Naive thymus-derived CD4-positive, alpha-beta T cell (primary cell): Measurements from ENCODE around the gene METTL26. TPM values are rescaled to one million over a fixed set of nuclear protein-coding genes. Genes with fewer than 3 reads are reported as not detected.

Experiments used
- ATAC-seq: fragments of 150-1000 bp; cut with Tn5 transposase; 2 replicates; pipeline ENCODE4 v1.10.0; 2021; ENCODE audit warnings: mild to moderate bottlenecking, moderate library complexity
- CTCF ChIA-PET: fragments of 350-600 bp; sonication (Branson Sonifier 250); formaldehyde crosslinking; loops from one replicate; lab custom pipeline; 2021; ENCODE audit warnings: antibody characterized with exemption; lab: Charles Lee
- POLR2A ChIA-PET: fragments of 350-600 bp; sonication (Branson Sonifier 250); formaldehyde crosslinking; loops from one replicate; lab custom pipeline; 2021; ENCODE audit warnings: antibody characterized with exemption, inconsistent platforms; lab: Charles Lee
- DNase-seq, 9 donors: peaks; one replicate each; pipeline versions ENCODE4 v3.0.0 to v3.0.0-alpha.2; 2020 to 2022; ENCODE audit warnings: mixed read lengths in 1 of 9
- H3K27ac ChIP-seq: one replicate; pipeline ENCODE4 v1.7.0; 2013; ENCODE audit warnings: mild to moderate bottlenecking, low read depth, low read length, moderate library complexity
- H3K27me3 ChIP-seq, 2 donors: one replicate each; pipeline ENCODE4 v1.7.0; 2013; ENCODE audit warnings: low read length in 2 of 2, mild to moderate bottlenecking in 2 of 2, moderate library complexity in 2 of 2; ENCODE audit not compliant: control insufficient read depth in 2 of 2, insufficient read depth in 2 of 2
- H3K36me3 ChIP-seq, 3 experiments: 1 replicate in 2 of 3; 2 replicates in 1 of 3; pipeline ENCODE4 v1.7.0; 2013; ENCODE audit warnings: low read length in 3 of 3, mild to moderate bottlenecking in 3 of 3, moderate library complexity in 1 of 3; ENCODE audit not compliant: insufficient read depth in 3 of 3, control insufficient read depth in 2 of 3
- H3K4me1 ChIP-seq, 2 donors: one replicate each; pipeline ENCODE4 v1.7.0; 2013; ENCODE audit warnings: low read length in 2 of 2, mild to moderate bottlenecking in 2 of 2, moderate library complexity in 1 of 2; ENCODE audit not compliant: control insufficient read depth in 2 of 2, insufficient read depth in 2 of 2
- H3K4me3 ChIP-seq: 2 replicates; pipeline ENCODE4 v1.7.0; 2013; ENCODE audit warnings: mild to moderate bottlenecking, low read length
- H3K9me3 ChIP-seq, 3 experiments: 1 replicate in 2 of 3; 2 replicates in 1 of 3; pipeline ENCODE4 v1.7.0; 2013; ENCODE audit warnings: low read length in 3 of 3; ENCODE audit not compliant: control insufficient read depth in 2 of 3
- H3K27ac Mint-ChIP-seq, 9 donors: one replicate each; pipeline ENCODE4 v1.8.0; 2020 to 2022; ENCODE audit warnings: mixed read lengths in 9 of 9, mild to moderate bottlenecking in 8 of 9, moderate library complexity in 5 of 9, inconsistent platforms in 2 of 9
- H3K27me3 Mint-ChIP-seq, 5 donors: one replicate each; pipeline ENCODE4 v1.8.0; 2021 to 2022; ENCODE audit warnings: mixed read lengths in 5 of 5, mild to moderate bottlenecking in 1 of 5
- H3K36me3 Mint-ChIP-seq, 5 donors: one replicate each; pipeline ENCODE4 v1.8.0; 2020 to 2022; ENCODE audit warnings: mixed read lengths in 5 of 5, mild to moderate bottlenecking in 3 of 5, inconsistent platforms in 1 of 5
- H3K4me1 Mint-ChIP-seq, 7 donors: one replicate each; pipeline ENCODE4 v1.8.0; 2020 to 2022; ENCODE audit warnings: mixed read lengths in 7 of 7, mild to moderate bottlenecking in 3 of 7, inconsistent platforms in 1 of 7
- H3K4me3 Mint-ChIP-seq, 10 donors: one replicate each; pipeline ENCODE4 v1.8.0; 2020 to 2022; ENCODE audit warnings: mild to moderate bottlenecking in 10 of 10, mixed read lengths in 10 of 10, moderate library complexity in 6 of 10, inconsistent platforms in 2 of 10
- H3K9me3 Mint-ChIP-seq, 11 donors: one replicate each; pipeline ENCODE4 v1.8.0; 2020 to 2022; ENCODE audit warnings: mixed read lengths in 11 of 11, mild to moderate bottlenecking in 4 of 11, inconsistent platforms in 1 of 11, moderate library complexity in 1 of 11
- intact Hi-C, 2 donors: fragments of 100-400 bp; cut with micrococcal nuclease; formaldehyde crosslinking; loops; one replicate each; pipeline ENCODE4 v1.15.1; 2023
- polyA plus RNA-seq, 2 donors: library from polyadenylated mRNA; unstranded; fragments of 300-500 nt; fragmentation: Illumina TruSeq; gene quantifications; one replicate each; pipeline ENCODE4 v1.2.3, GENCODE V29; 2021
- total RNA-seq, 6 experiments: library from RNA in 5 of 6; stranded (reverse) in 5 of 6; gene quantifications; 1 replicate in 5 of 6; 2 replicates in 1 of 6; pipeline ENCODE4 v1.2.3 and lab custom pipeline; 2021 to 2026

METTL26 gene
- total and polyA plus RNA-seq, 7 experiments from 2014 or later, result 41.7 to 97.5 (median 70.7) TPM

GRCh38 chr16:667780-668518 lies 31.8 kb upstream of the METTL26 start, which contains the start of gene RHOT2:
Gene RHOT2 (plus strand): TSS chr16:668132. CDS start chr16:668200, 68 bp downstream.
- ATAC-seq, result peak; percentile 99
- peaks cover 9 to 12% of the 10 kb centered on the region in 2 donors for H3K4me1 ChIP-seq
- peaks cover 0 to 10% (median 6%) of the 10 kb centered on the region in 7 donors for H3K4me1 Mint-ChIP-seq
- intact Hi-C loops, result loop anchor here (1.0 to 2.0 kb wide), 7 partner anchors 11 to 32 kb away; partner anchors contain the start of genes JMJD8 (in 2 of the 2), METTL26 (in 2 of the 2), WDR24 (in 1 of the 2) and WDR90 (in 1 of the 2)
- DNase-seq, result peak; percentile 73 to 99 (median 87)
- H3K36me3 ChIP-seq, result peaks cover 0 to 40% (median 3%) of the 10 kb centered on the region in 3 experiments
- no peaks in the 10 kb centered on the region for H3K9me3 ChIP-seq
- peak within 1 kb of the TSS; percentile 71 to 84 (median 80) for H3K4me3 Mint-ChIP-seq
- no peaks in the 10 kb centered on the region for H3K27me3 ChIP-seq
- ChIA-PET CTCF (interaction anchor here (0.6 to 1.3 kb wide), 4 partner anchors 11 to 30 kb away, joined by 3 to 4 read pairs (median 4); partner anchors contain the start of gene JMJD8), POLR2A (interaction anchor here (0.6 to 5.3 kb wide), 12 partner anchors 9 to 144 kb away, joined by 3 to 33 read pairs (median 6); partner anchors contain the start of genes JMJD8, METTL26, STUB1 and WDR24)
- H3K4me3 ChIP-seq, result peak within 1 kb of the TSS; percentile 42
- H3K27ac Mint-ChIP-seq, result peak within 1 kb of the TSS in 8 of 9 donors; percentile 61 to 93 (median 86)
- no peaks in the 10 kb centered on the region for H3K9me3 Mint-ChIP-seq
- peak within 1 kb of the TSS; percentile 75 for H3K27ac ChIP-seq
- no peaks in the 10 kb centered on the region for H3K27me3 Mint-ChIP-seq
- peaks cover 0 to 7% (median 3%) of the 10 kb centered on the region in 5 donors for H3K36me3 Mint-ChIP-seq

- peaks cover 0 to 5% (median 3%) of the 10 kb centered on the region in 5 donors for H3K36me3 Mint-ChIP-seq
- H3K9me3 ChIP-seq, result no peaks in the 10 kb centered on the region
- H3K27ac Mint-ChIP-seq, result peak overlapping the region in 7 of 9 donors; percentile 61 to 93 (median 86)
- H3K4me3 ChIP-seq, result peak overlapping the region; percentile 42
- H3K4me1 Mint-ChIP-seq, result peaks cover 0 to 10% (median 6%) of the 10 kb centered on the region in 7 donors
- peak overlapping the region; percentile 75 for H3K27ac ChIP-seq
- DNase-seq (no peak), ATAC-seq (no peak)
- CTCF ChIA-PET, result interaction anchor here (0.6 to 1.3 kb wide), 4 partner anchors 12 to 29 kb away, joined by 3 to 4 read pairs (median 4); partner anchors contain the start of gene JMJD8
- POLR2A ChIA-PET, result interaction anchor here (0.7 to 5.3 kb wide), 10 partner anchors 9 to 98 kb away, joined by 3 to 33 read pairs (median 7); partner anchors contain the start of genes JMJD8, METTL26, STUB1 and WDR24
- peaks cover 9 to 12% of the 10 kb centered on the region in 2 donors for H3K4me1 ChIP-seq
- no peaks in the 10 kb centered on the region for H3K9me3 Mint-ChIP-seq
- intact Hi-C loops, result no loop called here
- H3K4me3 Mint-ChIP-seq, result peak overlapping the region; percentile 68 to 84 (median 78)
- H3K36me3 ChIP-seq, result peaks cover 0 to 33% (median 3%) of the 10 kb centered on the region in 3 experiments
- no peaks in the 10 kb centered on the region for H3K27me3 Mint-ChIP-seq
- no peaks in the 10 kb centered on the region for H3K27me3 ChIP-seq
Measured at GRCh38 chr16:667113-667779, 31.1 kb upstream of the METTL26 start.

GRCh38 chr16:666572-666971 lies 30.5 kb upstream of the METTL26 start:
- H3K36me3 ChIP-seq, result peaks cover 0 to 26% (median 3%) of the 10 kb centered on the region in 3 experiments
- no peaks in the 10 kb centered on the region for H3K27me3 Mint-ChIP-seq
- CTCF ChIA-PET, result interaction anchor here (1.2 kb wide), 1 partner anchor 18 kb away, joined by 4 read pairs; the partner anchor contains the start of gene JMJD8
- ATAC-seq, result no peak
- no peaks in the 10 kb centered on the region for H3K9me3 Mint-ChIP-seq
- peaks cover 9 to 13% of the 10 kb centered on the region in 2 donors for H3K4me1 ChIP-seq
- intact Hi-C loops, result no loop called here
- peak overlapping the region in 2 of 10 donors; percentile 78 to 81 for H3K4me3 Mint-ChIP-seq
- no peaks in the 10 kb centered on the region for H3K9me3 ChIP-seq
- peaks cover 0 to 5% (median 3%) of the 10 kb centered on the region in 5 donors for H3K36me3 Mint-ChIP-seq
- no peaks in the 10 kb centered on the region for H3K27me3 ChIP-seq
- no peak overlapping the region for H3K27ac Mint-ChIP-seq
- H3K4me3 ChIP-seq, result no peak overlapping the region
- H3K27ac ChIP-seq, result no peak overlapping the region
- no peak for DNase-seq
- H3K4me1 Mint-ChIP-seq, result peaks cover 0 to 10% (median 7%) of the 10 kb centered on the region in 7 donors
- POLR2A ChIA-PET, result interaction anchor here (1.1 to 3.5 kb wide), 4 partner anchors 12 to 29 kb away, joined by 3 to 18 read pairs (median 9); no protein-coding TSS in a partner anchor

- Histone ChIP-seq H3K36me3 (no peaks in the 10 kb centered on the region), H3K27ac (no peak overlapping the region), H3K4me3 (no peak overlapping the region), H3K9me3 (no peaks in the 10 kb centered on the region), H3K4me1 (peaks cover 8 to 19% of the 10 kb centered on the region in 2 donors), H3K27me3 (no peaks in the 10 kb centered on the region)
- Mint-ChIP-seq H3K27me3 (no peaks in the 10 kb centered on the region), H3K4me1 (peaks cover 0 to 13% (median 6%) of the 10 kb centered on the region in 7 donors), H3K4me3 (no peak overlapping the region), H3K36me3 (no peaks in the 10 kb centered on the region), H3K27ac (peak overlapping the region in 1 of 9 donors; percentile 25), H3K9me3 (no peaks in the 10 kb centered on the region)
- intact Hi-C loops, result no loop called here
- no peak for DNase-seq
- ChIA-PET CTCF (no interaction called here), POLR2A (interaction anchor here (0.7 kb wide), 1 partner anchor 23 kb away, joined by 3 read pairs; no protein-coding TSS in a partner anchor)
- no peak for ATAC-seq
Measured at GRCh38 chr16:662597-662996, 26.5 kb upstream of the METTL26 start.

GRCh38 chr16:662095-662494 lies 26.0 kb upstream of the METTL26 start:
- H3K4me3 Mint-ChIP-seq, result no peak overlapping the region
- ChIA-PET CTCF (no interaction called here), POLR2A (interaction anchor here (0.6 kb wide), 1 partner anchor 266 kb away, joined by 5 read pairs; no protein-coding TSS in a partner anchor)
- no peak for DNase-seq
- Histone ChIP-seq H3K9me3 (no peaks in the 10 kb centered on the region), H3K27me3 (no peaks in the 10 kb centered on the region), H3K4me3 (no peak overlapping the region), H3K27ac (no peak overlapping the region), H3K4me1 (peaks cover 3 to 14% of the 10 kb centered on the region in 2 donors), H3K36me3 (no peaks in the 10 kb centered on the region)
- H3K4me1 Mint-ChIP-seq, result peaks cover 0 to 9% (median 4%) of the 10 kb centered on the region in 7 donors
- H3K27me3 Mint-ChIP-seq, result no peaks in the 10 kb centered on the region
- H3K36me3 Mint-ChIP-seq, result no peaks in the 10 kb centered on the region
- ATAC-seq, result no peak
- no peak overlapping the region for H3K27ac Mint-ChIP-seq
- intact Hi-C loops, result no loop called here
- H3K9me3 Mint-ChIP-seq, result no peaks in the 10 kb centered on the region
